Measurements from ENCODE around the gene LRRC15.

LRRC15 gene

GRCh38 chr3:194367992-194368841 lies 1.3 kb downstream of the LRRC15 start:
- H3K36me3 Mint-ChIP-seq (ENCODE audit: insufficient read depth): peaks cover 2% of the 10 kb centered on the region

DNA sequence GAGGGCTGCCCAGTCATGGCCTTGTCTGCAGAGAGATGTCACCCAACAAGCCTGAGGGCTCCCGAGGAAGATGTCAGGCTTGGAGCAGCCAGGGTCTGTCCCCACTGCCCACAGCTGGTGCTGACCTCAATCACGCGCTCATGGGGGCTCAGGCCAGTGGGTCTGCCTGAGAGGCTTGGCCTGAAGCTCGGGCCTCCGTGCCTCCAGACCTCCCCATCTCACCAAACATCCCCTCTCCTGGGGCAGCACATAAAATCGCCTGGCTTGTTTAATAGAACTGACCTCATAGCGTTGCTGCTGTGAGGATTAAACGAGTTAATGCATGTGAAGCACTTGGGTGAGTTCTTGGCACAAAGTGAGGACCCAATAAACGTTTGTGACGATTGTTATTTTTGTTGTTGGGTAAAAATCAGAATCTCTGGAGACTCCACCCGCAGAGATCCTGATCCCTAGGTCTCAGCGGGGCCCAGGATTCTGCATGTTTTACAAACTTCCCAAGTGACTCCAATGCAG lies 3.5 kb downstream of the LRRC15 start:
- H3K4me1 Mint-ChIP-seq: peaks cover 5% of the 10 kb centered on the region
- DNase-seq (ENCODE audit: low spot score in 2 of 2) (no peak), ATAC-seq (replicated peaks; ENCODE audit: extremely low read depth, poor library complexity, severe bottlenecking) (no peak)
- peaks cover 73% of the 10 kb centered on the region for H3K27me3 Mint-ChIP-seq
- H3K36me3 Mint-ChIP-seq (ENCODE audit: insufficient read depth): no peaks in the 10 kb centered on the region
- H3K27ac Mint-ChIP-seq (ENCODE audit: low read depth): no peak overlapping the region
- no peaks in the 10 kb centered on the region for H3K9me3 Mint-ChIP-seq
- H3K4me3 Mint-ChIP-seq: no peak overlapping the region

More at GRCh38 chr3:194367992-194368841, 1.3 kb downstream of the LRRC15 start:
- peaks cover 80% of the 10 kb centered on the region for H3K27me3 Mint-ChIP-seq
- H3K4me1 Mint-ChIP-seq: peaks cover 5% of the 10 kb centered on the region
- no peak for ATAC-seq (replicated peaks; ENCODE audit: extremely low read depth, poor library complexity, severe bottlenecking)
- no peak for DNase-seq (ENCODE audit: low spot score in 2 of 2)
- H3K9me3 Mint-ChIP-seq: no peaks in the 10 kb centered on the region
- no peak overlapping the region for H3K27ac Mint-ChIP-seq (ENCODE audit: low read depth)
- no peak overlapping the region for H3K4me3 Mint-ChIP-seq

GRCh38 chr3:194365526-194365925 lies 4.0 kb downstream of the LRRC15 start:
- Mint-ChIP-seq H3K27me3 (peaks cover 73% of the 10 kb centered on the region), H3K4me3 (no peak overlapping the region), H3K27ac (ENCODE audit: low read depth) (no peak overlapping the region), H3K4me1 (peaks cover 5% of the 10 kb centered on the region), H3K36me3 (ENCODE audit: insufficient read depth) (no peaks in the 10 kb centered on the region), H3K9me3 (no peaks in the 10 kb centered on the region)
- ATAC-seq (replicated peaks; ENCODE audit: extremely low read depth, poor library complexity, severe bottlenecking) (no peak), DNase-seq (ENCODE audit: low spot score in 2 of 2) (no peak)

GRCh38 chr3:194364652-194365434 lies 4.7 kb downstream of the LRRC15 start:
- ATAC-seq (replicated peaks; ENCODE audit: extremely low read depth, poor library complexity, severe bottlenecking) (no peak), DNase-seq (ENCODE audit: low spot score in 2 of 2) (no peak)
- peaks cover 73% of the 10 kb centered on the region for H3K27me3 Mint-ChIP-seq
- H3K4me1 Mint-ChIP-seq: peaks cover 2% of the 10 kb centered on the region
- no peaks in the 10 kb centered on the region for H3K36me3 Mint-ChIP-seq (ENCODE audit: insufficient read depth)
- no peak overlapping the region for H3K27ac Mint-ChIP-seq (ENCODE audit: low read depth)
- H3K4me3 Mint-ChIP-seq: no peak overlapping the region
- H3K9me3 Mint-ChIP-seq: no peaks in the 10 kb centered on the region

GRCh38 chr3:194364314-194364651 lies 5.3 kb downstream of the LRRC15 start:
- H3K36me3 Mint-ChIP-seq (ENCODE audit: insufficient read depth): no peaks in the 10 kb centered on the region

GRCh38 chr3:194360568-194360967 lies 9.0 kb downstream of the LRRC15 start:
- ATAC-seq (replicated peaks; ENCODE audit: extremely low read depth, poor library complexity, severe bottlenecking) (no peak), DNase-seq (ENCODE audit: low spot score in 2 of 2) (no peak)
- Mint-ChIP-seq H3K9me3 (no peaks in the 10 kb centered on the region), H3K27ac (ENCODE audit: low read depth) (no peak overlapping the region), H3K4me3 (no peak overlapping the region), H3K4me1 (no peaks in the 10 kb centered on the region), H3K27me3 (peaks cover 56% of the 10 kb centered on the region), H3K36me3 (ENCODE audit: insufficient read depth) (no peaks in the 10 kb centered on the region)

More at GRCh38 chr3:194364314-194364651, 5.3 kb downstream of the LRRC15 start:
- ATAC-seq (replicated peaks; ENCODE audit: extremely low read depth, poor library complexity, severe bottlenecking): no peak
- H3K9me3 Mint-ChIP-seq: no peaks in the 10 kb centered on the region
- H3K4me3 Mint-ChIP-seq: no peak overlapping the region
- no peak for DNase-seq (ENCODE audit: low spot score in 2 of 2)
- H3K27me3 Mint-ChIP-seq: peaks cover 73% of the 10 kb centered on the region
- H3K27ac Mint-ChIP-seq (ENCODE audit: low read depth): no peak overlapping the region
- no peaks in the 10 kb centered on the region for H3K4me1 Mint-ChIP-seq

GRCh38 chr3:194357681-194358080 lies 11.9 kb downstream of the LRRC15 start:
- no peak for ATAC-seq (replicated peaks; ENCODE audit: extremely low read depth, poor library complexity, severe bottlenecking)
- no peaks in the 10 kb centered on the region for H3K4me1 Mint-ChIP-seq
- peaks cover 39% of the 10 kb centered on the region for H3K27me3 Mint-ChIP-seq
- H3K9me3 Mint-ChIP-seq: no peaks in the 10 kb centered on the region
- no peaks in the 10 kb centered on the region for H3K36me3 Mint-ChIP-seq (ENCODE audit: insufficient read depth)
- no peak overlapping the region for H3K4me3 Mint-ChIP-seq
- DNase-seq (ENCODE audit: low spot score in 2 of 2): no peak
- no peak overlapping the region for H3K27ac Mint-ChIP-seq (ENCODE audit: low read depth)

DNA sequence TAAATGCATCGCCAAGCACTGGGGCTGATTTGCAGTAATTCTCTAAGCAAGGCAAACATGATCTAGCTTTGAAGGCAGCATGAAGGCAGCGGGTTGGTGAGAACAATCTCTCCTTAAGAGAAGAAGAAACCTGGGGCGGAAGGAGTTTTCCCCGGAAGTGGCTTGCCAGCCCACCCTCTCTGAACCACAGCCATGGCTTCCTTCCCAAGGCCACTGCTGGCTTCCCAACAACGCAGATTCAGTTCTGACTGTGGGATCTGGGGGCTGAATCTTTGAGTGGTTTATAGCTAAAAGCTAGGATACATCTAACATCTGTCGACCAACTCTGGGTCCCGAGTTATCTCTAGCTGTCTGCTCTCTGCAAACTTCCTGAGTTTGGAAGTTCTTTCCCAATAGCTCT lies 14.2 kb downstream of the LRRC15 start:
- DNase-seq (ENCODE audit: low spot score in 2 of 2) (no peak), ATAC-seq (replicated peaks; ENCODE audit: extremely low read depth, poor library complexity, severe bottlenecking) (no peak)
- H3K4me1 Mint-ChIP-seq: no peaks in the 10 kb centered on the region
- no peak overlapping the region for H3K27ac Mint-ChIP-seq (ENCODE audit: low read depth)
- no peaks in the 10 kb centered on the region for H3K36me3 Mint-ChIP-seq (ENCODE audit: insufficient read depth)
- H3K9me3 Mint-ChIP-seq: no peaks in the 10 kb centered on the region
- no peak overlapping the region for H3K4me3 Mint-ChIP-seq
- peaks cover 26% of the 10 kb centered on the region for H3K27me3 Mint-ChIP-seq

DNA sequence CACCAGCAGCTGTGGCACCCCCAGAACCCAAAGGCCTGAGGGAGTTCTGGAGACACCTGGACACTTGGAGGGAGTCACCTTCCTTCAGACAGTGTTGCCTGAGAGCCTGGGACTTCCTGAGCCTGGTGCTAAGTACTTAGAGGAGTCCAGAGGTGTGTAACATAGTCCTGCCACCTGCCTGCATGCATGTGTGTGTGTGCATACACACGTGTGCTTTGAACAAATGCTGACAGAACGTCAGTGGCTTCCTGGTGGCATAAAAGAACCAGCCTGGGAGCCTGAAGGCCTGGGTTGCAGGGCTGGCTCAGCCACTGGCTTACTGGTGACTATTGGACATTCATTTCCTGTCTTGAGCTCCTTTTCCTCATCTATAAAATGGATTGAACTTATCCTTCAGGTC lies 15.2 kb downstream of the LRRC15 start:
- DNase-seq (ENCODE audit: low spot score in 2 of 2) (no peak), ATAC-seq (replicated peaks; ENCODE audit: extremely low read depth, poor library complexity, severe bottlenecking) (no peak)
- H3K27ac Mint-ChIP-seq (ENCODE audit: low read depth): no peak overlapping the region
- no peak overlapping the region for H3K4me3 Mint-ChIP-seq
- H3K36me3 Mint-ChIP-seq (ENCODE audit: insufficient read depth): no peaks in the 10 kb centered on the region
- H3K9me3 Mint-ChIP-seq: no peaks in the 10 kb centered on the region
- H3K27me3 Mint-ChIP-seq: peaks cover 15% of the 10 kb centered on the region
- H3K4me1 Mint-ChIP-seq: no peaks in the 10 kb centered on the region

GRCh38 chr3:194352667-194353246 lies 16.8 kb downstream of the LRRC15 start:
- Mint-ChIP-seq H3K27ac (ENCODE audit: low read depth) (no peak overlapping the region), H3K9me3 (no peaks in the 10 kb centered on the region), H3K4me3 (no peak overlapping the region), H3K27me3 (no peaks in the 10 kb centered on the region), H3K4me1 (no peaks in the 10 kb centered on the region), H3K36me3 (ENCODE audit: insufficient read depth) (no peaks in the 10 kb centered on the region)
- no peak for DNase-seq (ENCODE audit: low spot score in 2 of 2)
- no peak for ATAC-seq (replicated peaks; ENCODE audit: extremely low read depth, poor library complexity, severe bottlenecking)

- Mint-ChIP-seq H3K27ac (ENCODE audit: low read depth) (no peak overlapping the region), H3K36me3 (ENCODE audit: insufficient read depth) (no peaks in the 10 kb centered on the region), H3K4me1 (no peaks in the 10 kb centered on the region), H3K4me3 (no peak overlapping the region), H3K9me3 (no peaks in the 10 kb centered on the region), H3K27me3 (no peaks in the 10 kb centered on the region)
- DNase-seq (ENCODE audit: low spot score in 2 of 2) (no peak), ATAC-seq (replicated peaks; ENCODE audit: extremely low read depth, poor library complexity, severe bottlenecking) (no peak)
Measured at GRCh38 chr3:194351952-194352536, 17.5 kb downstream of the LRRC15 start.

GRCh38 chr3:194351080-194351672 lies 18.4 kb downstream of the LRRC15 start, which contains the start of gene CPN2:
Gene CPN2 (minus strand): TSS chr3:194351328. CDS start chr3:194342702, 8,626 bp downstream.
- Mint-ChIP-seq H3K27me3 (peaks cover under 1% of the 10 kb centered on the region), H3K4me3 (no peak within 1 kb of the TSS), H3K27ac (ENCODE audit: low read depth) (no peak within 1 kb of the TSS), H3K36me3 (ENCODE audit: insufficient read depth) (no peaks in the 10 kb centered on the region), H3K9me3 (no peaks in the 10 kb centered on the region), H3K4me1 (no peaks in the 10 kb centered on the region)
- no peak for DNase-seq (ENCODE audit: low spot score in 2 of 2)
- ATAC-seq (replicated peaks; ENCODE audit: extremely low read depth, poor library complexity, severe bottlenecking): no peak

Data from central memory CD8-positive, alpha-beta T cell (primary cell).